ENCODE results near the gene PLEKHH2. TPM values are rescaled to one million over a fixed set of nuclear protein-coding genes. Genes with fewer than 3 reads are reported as not detected.

PLEKHH2 gene
- total RNA-seq, 3 donors from 2014 or later = 42.1 to 67.2 (median 63.5) TPM

DNA sequence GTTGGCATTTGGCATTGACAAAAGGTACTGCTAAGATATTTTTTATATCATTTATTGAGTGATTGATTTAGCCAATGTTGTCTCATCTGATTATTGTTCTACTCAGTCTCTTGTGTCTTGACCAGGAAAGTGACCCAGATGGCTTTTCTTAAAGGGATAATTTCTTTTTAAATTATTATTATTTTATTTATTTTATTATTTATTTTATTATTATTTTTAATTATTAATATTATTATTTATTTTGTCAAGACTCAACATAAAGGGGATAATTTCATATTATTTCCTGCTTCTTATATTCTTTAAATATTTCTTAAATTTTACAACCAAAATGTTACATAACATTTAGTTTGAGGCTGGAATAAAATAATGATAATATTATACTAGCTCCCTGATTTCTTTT lies 163.8 kb downstream of the PLEKHH2 start:
- no peaks in the 10 kb centered on the region for H3K4me1 ChIP-seq
- DNase-seq (ENCODE audit: low spot score in 2 of 2) = no peak
- peaks cover 4% of the 10 kb centered on the region for H3K36me3 ChIP-seq
- no peaks in the 10 kb centered on the region for H3K9me3 ChIP-seq
- intact Hi-C loops (cut with DNase I; ENCODE audit: low total_unique reads) = no loop called here
- no peak for TF ChIP-seq POLR2A (IDR thresholded peaks at IDR 0.05)
- no peak for TF ChIP-seq POLR2AphosphoS5 (IDR thresholded peaks at IDR 0.05)
- H3K4me3 ChIP-seq = no peak overlapping the region
- no peak overlapping the region for H3K27ac ChIP-seq
- H3K27me3 ChIP-seq = no peaks in the 10 kb centered on the region

DNA sequence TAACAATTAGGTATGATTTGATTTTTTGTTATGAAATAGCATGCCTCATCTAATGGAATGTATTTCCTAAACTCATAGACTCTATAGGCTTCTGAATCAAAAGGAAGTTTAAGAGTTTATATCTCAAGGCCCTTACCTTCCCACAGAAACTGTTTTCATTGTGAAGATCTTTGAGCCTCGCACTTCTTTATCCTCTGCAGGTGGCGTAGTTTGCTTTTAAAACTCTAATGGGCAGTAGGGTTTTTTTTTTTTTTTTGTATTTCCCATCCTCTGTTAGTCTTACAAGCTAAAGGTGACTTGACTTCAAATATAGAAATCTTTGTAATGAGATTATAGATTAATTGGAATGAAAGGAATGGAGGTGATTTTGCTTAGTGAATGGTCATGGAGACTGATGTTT lies 165.1 kb downstream of the PLEKHH2 start:
- Histone ChIP-seq H3K36me3 (peaks cover 4% of the 10 kb centered on the region), H3K27ac (no peak overlapping the region), H3K4me3 (no peak overlapping the region), H3K4me1 (no peaks in the 10 kb centered on the region), H3K9me3 (no peaks in the 10 kb centered on the region), H3K27me3 (no peaks in the 10 kb centered on the region)
- TF ChIP-seq POLR2A (IDR thresholded peaks at IDR 0.05) (no peak), POLR2AphosphoS5 (IDR thresholded peaks at IDR 0.05) (no peak)
- TF ChIP-seq, protein P1, sequence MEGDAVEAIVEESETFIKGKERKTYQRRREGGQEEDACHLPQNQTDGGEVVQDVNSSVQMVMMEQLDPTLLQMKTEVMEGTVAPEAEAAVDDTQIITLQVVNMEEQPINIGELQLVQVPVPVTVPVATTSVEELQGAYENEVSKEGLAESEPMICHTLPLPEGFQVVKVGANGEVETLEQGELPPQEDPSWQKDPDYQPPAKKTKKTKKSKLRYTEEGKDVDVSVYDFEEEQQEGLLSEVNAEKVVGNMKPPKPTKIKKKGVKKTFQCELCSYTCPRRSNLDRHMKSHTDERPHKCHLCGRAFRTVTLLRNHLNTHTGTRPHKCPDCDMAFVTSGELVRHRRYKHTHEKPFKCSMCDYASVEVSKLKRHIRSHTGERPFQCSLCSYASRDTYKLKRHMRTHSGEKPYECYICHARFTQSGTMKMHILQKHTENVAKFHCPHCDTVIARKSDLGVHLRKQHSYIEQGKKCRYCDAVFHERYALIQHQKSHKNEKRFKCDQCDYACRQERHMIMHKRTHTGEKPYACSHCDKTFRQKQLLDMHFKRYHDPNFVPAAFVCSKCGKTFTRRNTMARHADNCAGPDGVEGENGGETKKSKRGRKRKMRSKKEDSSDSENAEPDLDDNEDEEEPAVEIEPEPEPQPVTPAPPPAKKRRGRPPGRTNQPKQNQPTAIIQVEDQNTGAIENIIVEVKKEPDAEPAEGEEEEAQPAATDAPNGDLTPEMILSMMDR (IDR thresholded peaks at IDR 0.05) = no peak
- intact Hi-C loops (cut with DNase I; ENCODE audit: low total_unique reads) = no loop called here
- DNase-seq (ENCODE audit: low spot score in 2 of 2) = no peak

DNA sequence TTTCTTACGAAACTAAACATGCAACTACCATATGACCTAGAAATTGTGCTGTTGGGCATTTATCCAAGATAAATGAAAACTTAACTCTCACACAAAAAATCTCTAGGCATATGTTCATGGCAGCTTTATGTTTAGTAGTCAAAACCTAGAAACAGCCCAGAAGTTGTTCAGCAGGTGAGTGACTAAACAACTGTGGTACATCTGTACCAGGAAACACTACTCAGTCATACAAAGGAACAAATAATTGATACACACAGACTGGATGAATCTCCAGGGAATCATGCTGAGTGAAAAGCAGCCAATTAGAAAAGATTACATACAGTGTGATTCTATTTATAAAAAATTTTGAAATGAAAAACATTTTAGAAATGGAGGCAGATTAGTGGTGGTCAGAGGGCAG lies 166.1 kb downstream of the PLEKHH2 start:
- DNase-seq (ENCODE audit: low spot score in 2 of 2) = no peak
- Histone ChIP-seq H3K4me3 (no peak overlapping the region), H3K27me3 (no peaks in the 10 kb centered on the region), H3K4me1 (no peaks in the 10 kb centered on the region), H3K36me3 (peaks cover 2% of the 10 kb centered on the region), H3K27ac (no peak overlapping the region), H3K9me3 (no peaks in the 10 kb centered on the region)
- TF ChIP-seq, protein P1 (IDR thresholded peaks at IDR 0.05) = no peak
- TF ChIP-seq POLR2AphosphoS5 (IDR thresholded peaks at IDR 0.05) = no peak
- no peak for TF ChIP-seq POLR2A (IDR thresholded peaks at IDR 0.05)
- intact Hi-C loops (cut with DNase I; ENCODE audit: low total_unique reads) = no loop called here

DNA sequence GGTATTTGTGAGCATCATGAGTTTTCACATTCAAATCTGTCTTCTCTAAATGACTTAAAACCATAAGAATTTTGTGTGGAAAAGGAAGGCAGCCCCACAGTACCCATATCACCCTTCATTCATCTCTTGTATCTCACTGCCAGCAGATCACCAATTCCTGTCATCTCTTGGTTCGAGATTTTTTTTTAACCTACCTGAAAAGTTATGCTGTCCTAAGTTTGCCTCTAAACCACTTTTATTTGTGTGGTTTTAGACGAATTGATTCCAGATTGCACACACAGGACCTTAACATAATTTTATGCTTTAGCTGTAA lies 169.6 kb downstream of the PLEKHH2 start:
- no peak overlapping the region for H3K27ac ChIP-seq
- H3K9me3 ChIP-seq = no peaks in the 10 kb centered on the region
- peaks cover 7% of the 10 kb centered on the region for H3K36me3 ChIP-seq
- H3K27me3 ChIP-seq = no peaks in the 10 kb centered on the region
- H3K4me3 ChIP-seq = no peak overlapping the region
- no peak for DNase-seq (ENCODE audit: low spot score in 2 of 2)
- intact Hi-C loops (cut with DNase I; ENCODE audit: low total_unique reads) = no loop called here
- TF ChIP-seq POLR2A (IDR thresholded peaks at IDR 0.05) = no peak
- no peak for TF ChIP-seq POLR2AphosphoS5 (IDR thresholded peaks at IDR 0.05)
- TF ChIP-seq, protein P1 (IDR thresholded peaks at IDR 0.05) = no peak
- H3K4me1 ChIP-seq = no peaks in the 10 kb centered on the region

DNA sequence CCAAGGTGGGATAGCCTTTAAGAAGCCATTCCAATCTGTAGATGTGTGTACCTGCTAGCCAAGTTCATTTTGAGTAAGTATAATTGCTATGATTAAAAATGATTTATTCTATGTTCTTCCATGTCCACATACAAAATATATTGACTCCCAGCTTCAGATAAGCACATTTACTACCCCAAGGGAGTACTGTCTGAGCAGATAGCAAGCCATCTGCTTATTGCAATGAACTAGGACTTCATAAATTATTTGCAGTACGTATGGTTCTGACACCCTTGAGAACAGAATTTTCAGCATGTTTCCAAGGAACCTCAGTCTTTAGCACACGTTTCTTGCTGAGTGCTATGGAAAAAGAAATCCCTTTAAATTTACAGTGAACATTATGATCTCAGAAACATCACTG lies 173.4 kb downstream of the PLEKHH2 start:
- no peaks in the 10 kb centered on the region for H3K9me3 ChIP-seq
- H3K4me1 ChIP-seq = no peaks in the 10 kb centered on the region
- H3K36me3 ChIP-seq = peaks cover 7% of the 10 kb centered on the region
- intact Hi-C loops (cut with DNase I; ENCODE audit: low total_unique reads) = no loop called here
- DNase-seq (ENCODE audit: low spot score in 2 of 2) = no peak
- no peak overlapping the region for H3K27ac ChIP-seq
- TF ChIP-seq POLR2AphosphoS5 (IDR thresholded peaks at IDR 0.05) = no peak
- no peak for TF ChIP-seq POLR2A (IDR thresholded peaks at IDR 0.05)
- TF ChIP-seq, protein P1 (IDR thresholded peaks at IDR 0.05) = no peak
- no peak overlapping the region for H3K4me3 ChIP-seq
- H3K27me3 ChIP-seq = no peaks in the 10 kb centered on the region

DNA sequence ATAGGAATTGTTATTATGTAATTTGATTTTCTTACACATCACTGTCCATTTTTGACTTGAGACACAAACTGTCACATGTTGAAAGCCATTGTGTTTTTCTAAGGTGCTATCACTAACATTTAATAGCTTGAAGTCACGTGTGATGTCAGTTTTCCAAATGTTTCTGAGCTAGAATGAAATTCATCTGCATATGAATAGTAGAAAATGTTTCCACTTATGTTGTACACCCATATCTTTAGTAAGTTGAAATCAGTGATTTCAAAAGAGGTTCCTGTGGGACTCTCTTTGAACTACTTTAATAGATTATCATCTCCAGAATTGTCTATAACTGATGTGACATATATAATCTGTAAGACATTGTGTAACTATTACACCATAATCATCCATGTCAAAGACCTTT lies 173.8 kb downstream of the PLEKHH2 start:
- H3K27me3 ChIP-seq = no peaks in the 10 kb centered on the region
- no peak for TF ChIP-seq POLR2AphosphoS5 (IDR thresholded peaks at IDR 0.05)
- no peak for TF ChIP-seq POLR2A (IDR thresholded peaks at IDR 0.05)
- TF ChIP-seq, protein P1 (IDR thresholded peaks at IDR 0.05) = no peak
- H3K36me3 ChIP-seq = peaks cover 7% of the 10 kb centered on the region
- H3K9me3 ChIP-seq = no peaks in the 10 kb centered on the region
- no peak overlapping the region for H3K4me3 ChIP-seq
- DNase-seq (ENCODE audit: low spot score in 2 of 2) = no peak
- H3K4me1 ChIP-seq = no peaks in the 10 kb centered on the region
- no peak overlapping the region for H3K27ac ChIP-seq
- intact Hi-C loops (cut with DNase I; ENCODE audit: low total_unique reads) = no loop called here

Data from breast epithelium (tissue), 4 donors.